ENCODE data around the gene AGAP1. TPM values are rescaled to one million over a fixed set of nuclear protein-coding genes. Genes with fewer than 3 reads are reported as not detected.

Gene AGAP1
- total and polyA plus RNA-seq, 10 donors = 1.1 to 26.6 (median 11.3) TPM

GRCh38 chr2:235663875-235664274, 170.0 kb downstream of the AGAP1 start:
- H3K27me3 ChIP-seq (replicated peaks in 1 of 7) = peaks cover 0 to 97% (median 4%) of the 10 kb centered on the region in 7 donors

GRCh38 chr2:235665661-235666212, 171.9 kb downstream of the AGAP1 start:
- Histone ChIP-seq H3K27ac (no peak overlapping the region), H3K9me3 (no peaks in the 10 kb centered on the region), H3K4me1 (peaks cover 3 to 33% (median 18%) of the 10 kb centered on the region in 6 donors), H3K4me3 (peak overlapping the region in 3 of 8 donors; percentile 1 to 27 (median 6)), H3K36me3 (no peaks in the 10 kb centered on the region), H3K27me3 (replicated peaks in 1 of 7) (peaks cover 0 to 97% (median 17%) of the 10 kb centered on the region in 7 donors)
- WGBS, 5 donors = 8 to 18% (median 13%) methylated on average over 13 of the region's 13 CpGs
- no peak for DNase-seq
- TF ChIP-seq POLR2A (IDR thresholded peaks at IDR 0.05) (no peak), CTCF (IDR thresholded peaks at IDR 0.05 in 8 of 11, conservative IDR thresholded peaks at IDR 0.05 in 3 of 11) (no peak)
- intact Hi-C loops (cut with DNase I; ENCODE audit: low total_unique reads) = no loop called here

More at GRCh38 chr2:235663875-235664274, 170.0 kb downstream of the AGAP1 start:
- Histone ChIP-seq H3K27ac (no peak overlapping the region), H3K36me3 (no peaks in the 10 kb centered on the region), H3K4me1 (peaks cover 3 to 31% (median 15%) of the 10 kb centered on the region in 6 donors), H3K9me3 (no peaks in the 10 kb centered on the region), H3K4me3 (no peak overlapping the region)
- DNase-seq = no peak
- intact Hi-C loops (cut with DNase I; ENCODE audit: low total_unique reads) = no loop called here
- 75 to 90% (median 78%) methylated on average over 9 of the region's 9 CpGs for WGBS, 5 donors
- TF ChIP-seq CTCF (IDR thresholded peaks at IDR 0.05 in 8 of 11, conservative IDR thresholded peaks at IDR 0.05 in 3 of 11) (no peak), POLR2A (IDR thresholded peaks at IDR 0.05) (no peak), POLR2AphosphoS5 (IDR thresholded peaks at IDR 0.05) (no peak)

- 0 to 1% (median 1%) methylated on average over 4 of the region's 4 CpGs for WGBS, 5 donors
Observed at GRCh38 chr2:235666213-235666781, 172.5 kb downstream of the AGAP1 start.

More at GRCh38 chr2:235666213-235666781, 172.5 kb downstream of the AGAP1 start:
- Histone ChIP-seq H3K27me3 (replicated peaks in 1 of 7) (peaks cover 0 to 97% (median 23%) of the 10 kb centered on the region in 7 donors), H3K36me3 (no peaks in the 10 kb centered on the region), H3K4me1 (peaks cover 5 to 39% (median 21%) of the 10 kb centered on the region in 6 donors), H3K4me3 (peak overlapping the region in 3 of 8 donors; percentile 1 to 27 (median 6)), H3K9me3 (no peaks in the 10 kb centered on the region), H3K27ac (no peak overlapping the region)
- intact Hi-C loops (cut with DNase I; ENCODE audit: low total_unique reads) = no loop called here
- no peak for TF ChIP-seq CTCF (IDR thresholded peaks at IDR 0.05 in 8 of 11, conservative IDR thresholded peaks at IDR 0.05 in 3 of 11)
- TF ChIP-seq POLR2A (IDR thresholded peaks at IDR 0.05) = no peak
- TF ChIP-seq POLR2AphosphoS5 (IDR thresholded peaks at IDR 0.05) = no peak
- no peak for DNase-seq

All from spleen (tissue), 11 donors.